ENCODE results near the gene INSRR. TPM values are rescaled to one million over a fixed set of nuclear protein-coding genes. Genes with fewer than 3 reads are reported as not detected.

Gene INSRR
- total and polyA plus RNA-seq, 2 of the 4 experiments (the other 2 are of a cell fraction) = not detected

GRCh38 chr1:156862584-156862983 is 3.7 kb upstream of the INSRR start:
- no peak for ATAC-seq (ENCODE audit: low read depth)
- TF ChIP-seq CTCF (conservative IDR thresholded peaks at IDR 0.05; ENCODE audit: low read depth, low read length) (no peak), FOS (IDR thresholded peaks at IDR 0.05; ENCODE audit: low read depth, low read length) (no peak), CHD1 (IDR thresholded peaks at IDR 0.05; ENCODE audit: low read depth, low read length) (no peak), NFE2L2 (IDR thresholded peaks at IDR 0.05; ENCODE audit: low read depth, low read length) (no peak), MAZ (IDR thresholded peaks at IDR 0.05; ENCODE audit: borderline replicate concordance, low read depth, low read length) (no peak), CEBPB (IDR thresholded peaks at IDR 0.05; ENCODE audit: low read depth, low read length) (no peak), POLR2A (IDR thresholded peaks at IDR 0.05; ENCODE audit: low read depth, low read length) (no peak), SMC3 (IDR thresholded peaks at IDR 0.05; ENCODE audit: low read depth, low read length) (no peak), USF2 (IDR thresholded peaks at IDR 0.05; ENCODE audit: low read depth, low read length) (no peak), RFX5 (IDR thresholded peaks at IDR 0.05; ENCODE audit: low read depth, low read length) (no peak)
- TF ChIP-seq, protein P1, sequence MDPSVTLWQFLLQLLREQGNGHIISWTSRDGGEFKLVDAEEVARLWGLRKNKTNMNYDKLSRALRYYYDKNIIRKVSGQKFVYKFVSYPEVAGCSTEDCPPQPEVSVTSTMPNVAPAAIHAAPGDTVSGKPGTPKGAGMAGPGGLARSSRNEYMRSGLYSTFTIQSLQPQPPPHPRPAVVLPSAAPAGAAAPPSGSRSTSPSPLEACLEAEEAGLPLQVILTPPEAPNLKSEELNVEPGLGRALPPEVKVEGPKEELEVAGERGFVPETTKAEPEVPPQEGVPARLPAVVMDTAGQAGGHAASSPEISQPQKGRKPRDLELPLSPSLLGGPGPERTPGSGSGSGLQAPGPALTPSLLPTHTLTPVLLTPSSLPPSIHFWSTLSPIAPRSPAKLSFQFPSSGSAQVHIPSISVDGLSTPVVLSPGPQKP (IDR thresholded peaks at IDR 0.05; ENCODE audit: borderline replicate concordance, low read depth, low read length) = no peak
- Histone ChIP-seq H2BK120ac (ENCODE audit: low read depth, low read length) (no peak overlapping the region), H3K4me1 (ENCODE audit: control insufficient read depth, insufficient read depth, low read length) (peaks cover 4% of the 10 kb centered on the region; the same call in 1 of the 2 replicates), H2BK5ac (ENCODE audit: low read depth, low read length, poor library complexity, severe bottlenecking) (no peak overlapping the region), H3K4ac (ENCODE audit: low read depth, low read length) (no peak overlapping the region), H3K23ac (ENCODE audit: low read depth, low read length) (no peak overlapping the region), H3K9ac (ENCODE audit: low read depth, low read length) (no peak overlapping the region), H3K4me3 (ENCODE audit: insufficient read depth, low read depth, low read length) (no peak overlapping the region), H3K79me1 (ENCODE audit: low read depth in 1 of 2, low read length in 2 of 2) (no peaks in the 10 kb centered on the region), H4K20me1 (ENCODE audit: insufficient read depth, low read length) (0 out of 2 replicates have a peak, but pooled peaks cover 9% of the 10 kb centered on the region), H3K56ac (ENCODE audit: extremely low read depth, insufficient read depth, low read length) (no peak overlapping the region), H4K8ac (ENCODE audit: low read depth in 2 of 2, low read length in 2 of 2) (no peak overlapping the region), H3K27ac (ENCODE audit: insufficient read depth, low read length) (no peak overlapping the region), H3K14ac (replicated peaks; ENCODE audit: low read depth, low read length) (no peak overlapping the region), H3K36me3 (ENCODE audit: control insufficient read depth, insufficient read depth, low read length) (no peaks in the 10 kb centered on the region), H3K9me1 (ENCODE audit: insufficient read depth, low read length) (no peaks in the 10 kb centered on the region), H3K27me3 (ENCODE audit: control insufficient read depth, insufficient read depth, low read length) (peaks cover 88% of the 10 kb centered on the region), H3K4me2 (ENCODE audit: low read depth, low read length) (no peak overlapping the region), H3K9me3 (ENCODE audit: control insufficient read depth, insufficient read depth, low read length) (no peaks in the 10 kb centered on the region), H4K5ac (ENCODE audit: low read depth, low read length) (no peak overlapping the region), H4K91ac (ENCODE audit: insufficient read depth, low read depth, low read length) (no peak overlapping the region), H2AFZ (replicated peaks; ENCODE audit: low read length, poor library complexity) (no peak overlapping the region), H2AK9ac (replicated peaks; ENCODE audit: low read depth, low read length, poor library complexity) (no peak overlapping the region), H3K18ac (ENCODE audit: low read depth, low read length) (no peak overlapping the region), H2AK5ac (ENCODE audit: low read depth, low read length) (no peak overlapping the region), H2BK20ac (ENCODE audit: low read depth, low read length) (no peak overlapping the region), H2BK15ac (ENCODE audit: low read depth, low read length) (no peak overlapping the region)
- CTCF ChIA-PET = interaction anchor here (0.6 to 3.6 kb wide), 4 partner anchors 24 to 173 kb away, joined by 4 to 19 read pairs (median 4); no protein-coding TSS in a partner anchor
- DNase-seq = no peak
- dilution Hi-C loops (cut with HindIII; ENCODE audit: low sequenced_read_pairs, unreplicated experiment) = no loop called here
- no TSS peak for BruUV-seq (replicated peaks)
- intact Hi-C loops (cut with micrococcal nuclease) = no loop called here
- POLR2A ChIA-PET (ENCODE audit: unreplicated experiment) = no interaction called here
- WGBS, 2 experiments (ENCODE audit: extremely low coverage in 2 of 2, insufficient read length in 1 of 2) = no CpG with 5 or more reads among the region's 6 CpGs
- in situ Hi-C loops (cut with MboI; ENCODE audit: low sequenced_read_pairs) = no loop called here

Measured in IMR-90 (cell line).